ENCODE data around the gene IQCE.

The IQCE gene

DNA sequence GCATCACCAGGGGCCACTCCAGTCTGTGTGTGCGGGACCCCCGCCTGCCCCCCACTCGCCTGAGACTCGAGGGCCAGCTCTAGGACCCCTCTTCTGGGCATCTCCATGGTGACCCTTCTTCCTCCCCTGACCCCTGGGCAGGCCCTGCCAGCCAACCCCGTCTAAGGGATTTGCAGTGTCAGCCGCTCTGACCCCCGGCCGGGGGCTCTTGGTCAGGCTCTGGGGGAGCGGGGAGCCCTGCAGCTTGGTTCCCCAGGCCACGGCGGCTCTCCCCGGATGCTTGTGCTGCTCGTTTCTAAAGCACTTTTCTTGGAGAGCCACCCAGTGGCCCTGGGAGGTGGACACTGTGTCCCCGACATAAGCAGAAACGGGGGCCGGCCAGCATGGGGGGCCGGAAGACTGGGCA lies 78.3 kb downstream of the IQCE start:
- DNase-seq: no peak

DNA sequence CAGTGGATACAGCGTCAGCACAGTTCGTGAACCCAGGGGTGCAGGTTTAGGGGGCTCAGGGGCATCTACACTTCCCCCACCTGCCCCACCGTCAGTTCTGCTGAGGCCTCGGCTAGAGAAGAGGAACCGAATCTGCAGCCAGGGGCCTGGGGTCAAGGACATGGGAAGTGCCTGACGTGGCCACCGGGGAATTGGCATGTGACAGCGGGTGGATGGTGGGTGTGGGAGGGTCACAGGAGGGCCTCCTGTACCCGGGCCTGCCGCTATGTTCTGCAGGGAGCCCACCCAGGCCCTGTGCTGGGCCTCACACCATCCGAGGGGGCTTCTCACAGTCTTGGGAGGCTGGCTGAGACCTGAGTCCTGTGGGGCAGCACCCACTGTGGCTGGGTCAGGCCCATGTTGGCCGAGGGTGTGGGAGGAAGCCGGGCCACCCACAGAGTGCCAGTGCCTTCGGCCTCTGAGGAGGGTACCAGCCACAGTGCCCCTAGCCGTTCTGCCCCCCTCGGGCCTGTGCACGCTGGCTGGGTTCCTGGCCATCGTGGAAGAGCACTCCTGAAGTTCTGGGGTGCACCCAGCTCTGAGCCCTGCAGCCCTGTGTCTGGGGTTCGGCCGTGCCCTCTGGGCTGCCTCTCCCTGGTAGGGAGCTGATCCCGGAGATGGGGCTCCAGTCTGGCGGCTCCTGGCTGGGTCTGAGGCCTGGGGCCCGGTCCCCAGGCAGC lies 78.9 kb downstream of the IQCE start:
- DNase-seq: no peak

DNA sequence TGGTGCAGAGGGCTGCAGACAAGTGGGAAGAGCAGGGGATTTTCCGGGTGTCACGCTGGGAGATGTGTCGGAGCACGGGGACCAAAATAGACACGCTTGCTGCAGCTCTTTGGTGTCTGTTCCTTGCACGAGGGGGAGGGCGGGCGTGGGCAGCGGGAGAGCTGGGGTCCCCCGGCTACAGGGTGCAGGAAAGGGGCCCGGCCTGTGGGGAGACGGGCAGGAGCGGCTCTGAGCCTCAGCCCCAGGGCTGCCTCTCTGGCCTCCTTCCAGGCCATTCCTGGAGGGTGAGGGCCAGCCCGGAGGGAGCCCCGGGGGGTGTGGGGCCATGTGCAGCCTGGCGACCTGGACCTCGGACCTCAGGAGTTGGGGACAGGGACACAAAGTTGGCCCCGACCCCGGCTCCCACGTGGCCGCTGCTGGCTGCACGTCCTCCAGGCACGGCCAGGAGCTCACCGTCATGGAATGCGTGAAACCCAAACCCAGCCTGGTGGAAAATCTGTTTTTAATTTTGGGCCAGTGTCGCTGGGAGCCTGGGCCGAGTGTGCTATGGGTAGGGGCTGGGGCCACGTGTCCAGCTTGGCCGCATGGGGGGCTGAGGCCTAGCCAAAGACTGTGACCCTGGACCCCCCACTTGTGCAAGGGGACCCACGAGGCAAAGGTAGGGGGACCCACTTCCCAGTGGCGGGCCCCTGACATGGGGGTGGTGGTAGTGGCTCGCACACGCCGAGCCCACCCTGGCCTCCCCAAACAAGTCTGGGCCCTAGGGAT lies 79.6 kb downstream of the IQCE start:
- DNase-seq: no peak

DNA sequence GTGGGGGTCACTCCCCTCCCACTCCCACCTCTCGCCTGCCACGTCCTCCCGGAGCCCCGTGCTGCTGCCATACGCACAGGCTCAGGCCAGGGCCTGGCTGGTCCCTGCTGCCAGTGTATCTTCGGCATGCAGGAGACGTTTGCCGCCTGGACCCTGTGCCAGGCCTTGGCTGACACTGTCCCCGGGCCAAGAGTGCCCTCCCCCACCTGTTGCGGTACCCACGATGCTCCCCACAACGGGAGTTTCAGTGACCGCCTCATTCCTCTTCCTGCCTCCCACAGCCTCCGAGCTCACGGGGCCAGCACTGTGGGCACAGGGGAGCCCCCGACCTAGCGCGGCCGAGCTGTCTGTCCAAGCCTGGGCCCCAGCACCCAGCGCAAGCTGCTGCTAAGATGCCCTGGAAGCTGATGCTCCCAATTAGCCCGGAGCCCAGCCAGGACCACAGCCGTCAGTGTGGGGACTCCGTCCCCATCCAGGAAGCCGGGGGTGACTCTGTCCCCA lies 80.5 kb downstream of the IQCE start:
- DNase-seq: no peak

DNA sequence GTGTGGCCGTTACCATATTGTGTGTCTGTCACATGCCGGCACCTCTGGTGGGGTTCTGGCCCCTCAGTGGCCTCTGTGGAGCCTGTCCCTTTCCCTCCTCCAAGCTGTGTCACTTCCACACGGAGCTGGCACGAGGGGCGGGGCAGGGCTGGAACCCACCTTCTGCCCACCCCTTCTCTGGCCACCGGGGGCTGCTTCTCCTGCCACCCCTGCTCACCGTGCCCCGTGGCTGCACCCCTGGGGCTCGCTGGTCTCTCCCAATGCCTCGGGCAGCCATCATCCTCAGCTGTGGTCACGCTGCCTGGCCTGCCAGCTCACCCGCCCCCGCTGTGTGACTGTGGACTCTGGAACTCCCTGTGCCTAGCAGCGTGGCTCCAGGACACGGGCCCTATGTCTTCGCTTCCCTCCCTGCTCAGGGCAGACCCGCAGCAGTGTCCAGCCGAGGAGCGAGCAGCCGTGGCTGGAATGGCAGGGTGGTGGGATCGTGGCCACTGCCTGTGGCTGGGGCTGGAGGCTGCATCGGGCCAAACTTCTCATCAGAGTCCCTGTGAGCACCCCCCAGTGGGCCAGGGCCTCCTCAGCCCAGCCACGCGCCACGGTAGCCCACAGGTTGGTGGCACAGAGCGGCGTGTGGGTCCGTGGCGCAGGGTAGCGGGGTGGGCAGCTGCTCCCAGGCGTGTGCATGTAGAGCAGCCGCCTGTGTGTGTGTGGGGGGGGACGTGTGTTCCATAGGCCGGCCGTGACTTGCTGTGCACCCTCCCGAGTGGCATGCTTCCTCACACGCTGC lies 81.1 kb downstream of the IQCE start:
- DNase-seq: no peak

DNA sequence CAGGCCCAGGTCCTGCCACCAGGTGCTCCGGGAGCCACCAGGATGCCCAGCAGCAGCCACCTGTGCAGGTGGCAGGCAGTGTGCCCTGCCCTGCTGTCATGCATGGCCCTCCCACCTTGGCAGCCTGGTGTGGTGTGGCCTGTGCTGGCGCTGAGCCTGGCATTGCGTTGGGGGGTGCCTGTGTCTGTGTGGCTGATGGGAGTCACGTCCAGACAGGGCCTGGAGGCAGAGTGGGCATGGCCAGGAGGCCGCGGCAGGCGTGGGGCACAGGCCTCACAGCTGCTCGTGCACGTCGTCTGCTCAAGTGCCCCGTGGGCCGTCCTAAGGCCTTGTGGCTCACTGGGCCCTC lies 81.7 kb downstream of the IQCE start:
- DNase-seq: no peak

DNA sequence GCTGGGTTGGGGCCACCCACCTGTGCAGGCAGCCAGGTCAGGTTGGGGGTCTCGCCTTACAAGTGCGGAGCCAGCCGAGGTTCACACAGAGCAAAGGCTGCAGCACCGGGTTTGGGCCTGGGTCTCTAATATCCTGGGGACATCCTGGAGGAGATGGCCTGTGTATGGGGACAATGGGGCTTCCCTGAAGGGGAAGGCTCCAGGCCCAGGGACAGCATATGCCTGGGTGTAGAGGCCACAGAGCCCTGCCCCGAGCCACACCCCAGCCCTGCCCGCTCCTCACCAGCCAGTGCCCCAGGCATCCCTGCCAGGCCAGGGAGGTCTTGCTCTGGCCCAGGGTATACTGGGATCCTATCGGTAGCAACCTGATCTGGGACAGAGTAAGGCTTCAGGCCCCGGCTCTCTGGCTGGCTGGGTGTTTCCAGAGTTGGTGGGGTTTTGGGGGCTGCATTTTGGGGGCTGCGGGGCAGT lies 82.1 kb downstream of the IQCE start:
- DNase-seq: no peak

DNA sequence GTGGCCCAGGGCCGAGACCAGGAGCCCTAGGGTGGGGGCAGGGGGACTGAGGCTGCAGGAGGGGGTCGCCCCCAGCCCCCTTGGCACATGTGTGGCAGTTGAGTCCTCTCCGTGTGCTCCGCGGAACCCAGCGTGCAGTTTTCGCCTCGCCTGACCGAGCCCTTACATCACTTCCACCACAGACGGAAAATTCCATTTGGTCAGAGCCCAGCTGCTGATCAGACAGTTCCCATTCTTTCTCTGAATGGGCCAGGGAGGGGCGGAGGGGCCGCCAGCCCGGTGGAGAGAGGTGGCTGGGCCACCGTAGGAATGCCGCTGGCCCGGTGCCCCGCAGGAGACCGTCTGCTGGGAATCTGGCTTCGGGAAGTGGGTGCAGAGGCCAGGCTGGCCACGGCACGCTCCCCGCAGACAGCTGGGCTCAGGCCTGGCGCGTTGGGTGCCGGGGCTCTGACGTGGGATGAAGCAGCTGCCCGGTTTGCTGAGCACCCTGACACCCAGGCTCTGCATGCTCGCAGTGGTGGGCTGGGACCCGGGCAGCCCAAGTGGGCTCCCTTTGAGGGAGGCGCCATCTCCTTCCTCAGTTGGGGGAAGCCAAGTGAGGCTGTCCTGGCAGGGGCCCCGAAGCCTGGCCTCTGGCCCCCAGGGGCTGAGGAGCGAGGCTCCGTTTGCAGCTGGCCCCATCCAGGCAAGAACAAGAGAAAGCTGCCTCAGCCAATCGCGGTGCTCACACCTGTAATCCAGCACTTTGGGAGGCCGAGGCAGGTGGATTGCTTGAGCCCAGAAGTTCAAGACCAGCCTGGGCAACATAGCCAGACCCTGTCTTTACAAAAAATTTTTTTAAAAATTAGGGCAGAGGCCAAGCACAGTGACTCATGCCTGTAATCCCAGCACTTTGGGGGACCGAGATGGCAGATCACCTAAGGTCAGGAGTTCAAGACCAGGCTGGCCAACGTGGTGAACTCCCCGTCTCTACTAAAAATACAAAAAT lies 82.9 kb downstream of the IQCE start:
- DNase-seq: no peak

DNA sequence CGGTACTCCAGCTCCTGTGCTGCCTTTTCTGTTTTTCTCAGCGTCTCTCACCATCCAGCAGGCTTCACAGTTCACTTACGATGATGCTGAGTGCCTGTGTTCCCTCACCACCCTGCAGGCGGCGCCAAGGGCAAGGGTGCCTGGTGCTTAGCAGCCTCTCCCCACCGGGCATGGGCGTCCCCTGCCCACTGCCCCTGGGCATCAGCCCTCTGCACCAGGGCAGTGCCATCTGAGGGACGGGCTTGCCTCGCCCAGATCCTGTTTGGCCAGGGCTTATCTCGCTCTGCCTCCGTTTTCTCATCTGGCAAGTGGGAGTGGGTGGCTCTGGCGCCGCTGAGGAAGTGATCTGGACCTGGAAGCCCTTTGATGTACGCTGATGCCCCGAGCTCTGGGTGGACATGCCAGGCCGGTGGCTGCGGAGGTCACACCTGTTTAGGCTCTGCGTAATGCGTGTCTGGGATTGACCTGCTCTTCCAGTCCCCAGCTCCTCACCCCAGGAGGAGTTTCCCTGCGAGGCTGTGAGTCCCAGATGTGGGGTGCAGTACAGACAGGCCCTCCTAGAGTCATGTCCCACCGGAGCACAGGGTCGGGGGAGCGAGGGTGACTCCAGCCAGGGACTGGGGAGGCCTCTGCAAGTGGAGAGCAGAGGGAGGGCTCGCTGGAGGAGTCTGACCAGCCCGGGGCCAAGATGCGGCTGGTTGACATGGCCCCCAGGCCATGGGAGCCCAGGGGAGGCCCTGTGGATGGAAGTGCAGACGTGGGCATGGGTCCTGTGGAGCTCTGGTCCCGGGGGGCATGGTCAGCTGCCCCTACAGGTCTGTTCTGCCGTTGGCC lies 84.8 kb downstream of the IQCE start:
- no peak for DNase-seq

DNA sequence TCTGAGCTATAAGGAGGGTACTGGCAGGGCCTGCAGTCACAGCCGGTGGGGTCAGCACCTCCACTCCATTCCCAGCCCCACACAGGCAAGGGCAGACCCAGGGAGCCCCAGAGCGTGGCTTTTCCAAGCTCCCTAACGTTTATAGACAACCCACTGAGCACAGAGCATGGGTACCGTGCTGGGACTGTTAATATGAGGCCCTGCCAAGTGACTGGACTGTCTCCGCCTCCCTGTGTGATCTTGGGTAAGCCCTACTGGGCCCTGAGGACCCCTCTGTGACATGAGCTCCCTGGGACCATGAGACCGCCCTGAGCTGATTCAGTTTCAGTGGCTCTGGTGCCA lies 85.4 kb downstream of the IQCE start:
- DNase-seq: no peak

DNA sequence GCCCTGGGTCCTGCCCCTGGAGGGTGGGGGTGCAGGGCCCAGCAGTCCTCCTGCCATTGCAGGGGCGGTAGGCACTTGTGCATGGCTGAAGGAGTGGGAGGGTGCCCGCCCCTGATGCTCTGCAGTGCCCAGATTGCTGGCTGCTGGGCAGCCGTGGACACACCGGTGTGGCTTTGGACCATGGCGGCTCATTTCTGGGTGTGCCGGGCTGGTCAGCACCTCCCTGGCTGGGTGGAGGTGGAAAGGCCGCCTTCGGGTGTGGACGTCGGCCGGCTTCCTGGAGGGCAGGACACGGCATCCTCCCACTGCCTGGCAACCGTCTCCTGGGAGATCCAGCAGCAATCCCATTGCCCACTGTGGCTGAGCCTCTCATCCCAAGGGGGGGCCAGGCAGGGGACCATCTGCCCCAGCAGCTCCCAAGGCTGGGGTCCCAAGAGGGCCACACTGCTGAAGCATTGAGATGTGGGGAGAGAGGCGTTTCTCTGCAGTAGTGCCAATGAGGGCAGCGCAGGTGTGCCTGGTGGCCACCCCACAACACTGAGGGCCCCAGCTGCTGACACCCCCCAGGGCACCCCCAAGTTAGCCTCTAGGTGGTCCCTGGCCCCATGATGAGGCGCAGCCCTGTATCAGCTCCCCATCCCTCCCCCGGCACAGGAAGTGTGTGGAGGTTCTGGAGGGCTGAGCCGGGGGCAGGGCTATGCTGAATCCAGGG lies 85.9 kb downstream of the IQCE start:
- DNase-seq: no peak

DNA sequence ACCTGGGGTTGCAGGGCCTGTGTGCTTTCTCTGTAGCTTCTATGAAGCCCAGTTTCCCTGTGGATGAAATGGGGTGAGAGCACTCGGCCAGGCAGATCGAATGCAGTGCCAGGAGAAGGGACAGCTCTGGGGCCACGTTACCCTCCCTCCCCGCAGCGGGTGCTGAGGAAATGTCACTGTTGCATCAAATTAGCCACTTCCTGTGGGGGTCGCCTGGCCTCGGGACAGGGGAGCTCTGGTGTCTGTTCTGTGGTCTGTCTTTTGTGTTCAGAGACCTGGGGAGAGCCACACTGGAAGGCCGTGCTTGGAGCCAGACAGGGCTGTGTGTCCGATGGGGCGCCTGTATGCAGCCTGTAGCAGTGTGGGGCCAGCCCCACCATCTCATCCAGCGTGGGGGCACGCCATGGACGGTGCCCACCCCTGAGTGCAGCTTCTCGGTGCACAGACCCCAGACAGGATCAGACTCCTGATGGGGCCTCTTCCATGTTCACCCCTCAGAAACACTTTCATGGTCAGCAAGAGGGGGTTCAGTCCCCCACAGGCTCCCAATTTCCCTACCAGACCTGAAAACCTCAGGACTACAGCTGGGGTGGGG lies 86.6 kb downstream of the IQCE start:
- no peak for DNase-seq

DNA sequence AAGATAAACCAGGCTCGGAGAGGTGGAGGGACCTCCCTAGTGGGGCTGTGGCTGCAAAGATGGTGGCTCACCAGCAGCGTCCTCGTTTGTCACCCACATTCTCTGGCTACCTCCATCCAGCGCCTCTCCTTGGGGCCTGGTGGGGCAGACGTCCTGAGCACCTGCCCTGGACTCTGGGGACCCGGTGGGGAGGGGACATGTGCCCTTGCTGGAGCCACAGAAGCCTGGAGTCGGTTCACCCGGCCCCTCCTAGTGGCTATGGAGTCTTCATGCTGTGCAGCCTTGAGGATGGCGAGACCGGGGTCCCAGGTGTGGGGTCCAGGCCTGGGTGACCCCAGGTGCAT lies 87.5 kb downstream of the IQCE start:
- DNase-seq: no peak

DNA sequence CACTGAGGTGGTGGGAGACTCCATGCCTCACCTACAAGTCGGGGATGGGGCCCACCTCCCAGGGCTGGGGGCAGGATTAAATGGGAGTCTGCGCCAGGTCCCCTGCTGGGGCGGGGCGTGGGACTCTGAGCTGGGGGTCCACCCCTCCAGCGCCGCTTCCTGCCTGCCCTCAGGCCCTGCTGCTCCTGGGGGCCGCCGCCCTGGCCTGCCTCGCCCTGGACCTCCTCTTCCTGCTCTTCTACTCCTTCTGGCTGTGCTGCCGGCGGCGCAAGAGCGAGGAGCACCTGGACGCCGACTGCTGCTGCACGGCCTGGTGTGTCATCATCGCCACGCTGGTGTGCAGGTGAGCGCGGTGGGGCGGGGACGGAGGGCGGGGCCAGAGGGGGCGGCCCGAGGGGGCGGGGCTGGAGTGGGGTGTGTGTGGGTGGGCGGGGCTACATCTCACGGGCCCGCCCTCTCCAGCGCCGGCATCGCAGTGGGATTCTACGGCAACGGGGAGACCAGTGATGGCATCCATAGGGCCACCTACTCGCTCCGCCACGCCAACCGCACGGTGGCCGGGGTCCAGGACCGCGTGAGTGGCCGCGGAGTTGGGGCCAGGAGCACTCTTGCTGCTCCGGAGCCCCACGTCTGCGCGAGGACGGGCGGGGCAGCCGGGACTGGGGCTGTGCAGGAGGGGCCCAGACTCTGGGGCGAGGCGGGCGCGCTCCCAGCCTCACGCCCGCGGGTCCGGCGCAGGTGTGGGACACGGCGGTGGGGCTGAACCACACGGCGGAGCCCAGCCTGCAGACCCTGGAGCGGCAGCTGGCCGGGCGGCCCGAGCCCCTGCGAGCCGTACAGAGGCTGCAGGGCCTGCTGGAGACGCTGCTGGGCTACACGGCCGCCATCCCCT lies 88.1 kb downstream of the IQCE start:
- DNase-seq: no peak

DNA sequence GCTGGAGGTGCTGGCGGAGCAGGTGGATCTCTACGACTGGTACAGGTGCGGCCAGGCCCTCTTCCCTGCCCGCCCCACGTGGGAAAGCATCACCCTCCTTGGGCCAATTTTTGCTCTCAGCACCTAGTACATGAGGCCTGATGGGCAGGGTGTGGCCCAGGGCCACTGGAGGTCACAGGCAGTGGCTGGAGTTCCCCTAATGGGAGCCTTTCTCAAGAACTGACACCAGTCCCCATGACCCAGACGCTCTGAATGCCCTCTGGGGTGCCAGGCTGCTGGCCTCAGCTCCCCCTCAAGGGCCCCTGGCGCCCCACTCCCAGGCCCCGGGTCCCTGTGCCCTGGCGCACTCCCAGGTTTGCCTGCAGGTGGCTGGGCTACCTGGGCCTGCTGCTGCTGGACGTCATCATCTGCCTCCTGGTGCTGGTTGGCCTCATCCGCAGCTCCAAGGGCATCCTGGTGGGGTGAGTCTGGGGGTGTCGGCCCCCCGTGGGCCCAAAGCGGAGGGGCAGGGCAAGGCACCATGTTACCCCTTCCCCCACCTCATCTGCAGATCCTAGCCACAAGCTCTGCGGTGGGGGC lies 88.9 kb downstream of the IQCE start:
- DNase-seq: no peak

DNA sequence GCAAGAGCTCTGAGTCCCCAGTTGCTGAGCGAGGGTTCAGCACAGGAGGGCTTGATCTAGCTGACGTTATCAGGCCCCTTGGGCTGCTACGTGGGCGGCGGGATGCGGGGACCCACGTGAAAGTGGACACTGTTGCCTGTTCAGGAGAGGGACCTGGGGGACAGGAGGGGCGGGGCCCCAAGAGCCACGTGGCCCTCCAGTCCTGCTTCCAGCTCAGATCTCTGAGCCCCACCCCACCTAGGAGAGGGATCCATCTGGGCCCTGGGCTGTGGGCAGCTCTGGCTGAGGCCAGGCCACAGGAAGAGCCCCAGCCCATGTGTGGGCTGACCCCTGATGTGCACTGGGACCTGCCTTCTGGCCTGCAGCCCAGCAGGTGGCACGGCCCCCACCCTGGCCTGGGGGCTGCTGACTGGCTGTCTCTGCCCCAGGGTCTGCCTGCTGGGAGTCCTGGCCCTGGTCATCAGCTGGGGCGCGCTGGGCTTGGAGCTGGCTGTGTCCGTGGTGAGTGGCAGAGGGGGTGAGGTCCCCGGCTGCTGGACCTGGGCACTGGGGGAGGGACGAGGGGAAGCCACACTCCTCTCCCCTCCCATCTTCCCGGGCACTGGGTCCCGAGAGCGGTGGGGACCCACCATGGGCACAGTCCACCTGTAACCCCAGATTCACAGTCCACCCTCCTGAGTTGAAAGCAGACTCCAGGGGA lies 90.5 kb downstream of the IQCE start:
- no peak for DNase-seq

DNA sequence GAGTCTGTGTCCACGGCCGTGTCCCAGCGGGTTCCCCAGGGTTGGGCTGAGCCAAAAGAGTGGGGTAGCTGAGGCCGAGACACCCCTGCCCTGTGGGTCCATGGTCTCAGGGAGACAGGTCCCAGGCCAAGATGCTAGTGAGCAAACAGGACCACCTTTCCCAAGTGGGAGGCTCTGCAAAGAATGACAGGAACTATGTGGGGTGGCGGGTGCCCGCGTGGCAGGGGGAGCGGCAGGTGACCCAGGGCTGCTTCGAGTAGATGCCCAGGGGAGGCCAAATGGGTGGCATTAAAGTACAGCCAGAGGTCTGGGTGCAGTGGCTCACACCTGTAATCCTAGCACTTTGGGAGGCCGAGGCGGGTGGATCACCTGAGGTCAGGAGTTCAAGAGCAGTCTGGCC lies 91.2 kb downstream of the IQCE start:
- DNase-seq: no peak

DNA sequence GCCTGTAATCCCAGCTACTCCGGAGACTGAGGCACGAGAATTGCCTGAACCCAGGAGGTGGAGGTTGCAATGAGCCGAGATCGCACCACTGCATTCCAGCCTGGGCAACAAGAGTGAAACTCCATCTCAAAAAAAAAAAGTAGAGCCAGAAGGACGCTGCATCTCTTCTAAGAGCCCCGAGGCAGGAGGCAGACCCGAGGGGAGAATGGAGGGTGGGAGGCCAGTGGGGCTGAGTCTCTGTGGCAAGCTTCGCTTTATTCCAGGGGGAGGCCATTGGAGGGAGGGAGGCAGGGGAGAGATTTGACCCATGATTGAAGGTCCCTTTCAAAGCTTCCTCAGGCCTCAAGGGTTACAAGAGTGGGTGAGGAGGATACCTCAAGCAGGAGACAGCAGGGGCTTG lies 91.7 kb downstream of the IQCE start:
- no peak for DNase-seq
